Keratinocyte (primary cell): Measurements from ENCODE around the gene PTPRN2. TPM values are rescaled to one million over a fixed set of nuclear protein-coding genes. Genes with fewer than 3 reads are reported as not detected.

Experiments used
- DNase-seq: peaks from one replicate; pipeline ENCODE4 v3.0.0-alpha.2; 2011; ENCODE audit warnings: low read depth, missing footprints, low spot score
- FAIRE-seq: peaks from 2 replicates; lab custom pipeline; 2011; peaks lifted over from hg19 to GRCh38; lab: Jason Lieb, UNC
- H2AFZ ChIP-seq: 2 replicates; pipeline ENCODE4 v1.6.0; 2012; ENCODE audit warnings: low read length, control low read depth, inconsistent platforms; ENCODE audit not compliant: control insufficient read depth
- H3K27ac ChIP-seq: 2 replicates; pipeline ENCODE4 v1.5.1; 2011; ENCODE audit warnings: low read length; ENCODE audit not compliant: control insufficient read depth, insufficient read depth
- H3K27me3 ChIP-seq: 3 replicates; pipeline ENCODE4 v1.6.0; 2011; ENCODE audit warnings: low read length; ENCODE audit not compliant: control insufficient read depth, insufficient read depth; ENCODE audit errors: extremely low read depth
- H3K36me3 ChIP-seq, 2 experiments: 2 replicates in 1 of 2; 3 replicates in 1 of 2; pipeline ENCODE4 v1.5.1; 2011; ENCODE audit warnings: low read length in 2 of 2, mild to moderate bottlenecking in 1 of 2; ENCODE audit not compliant: control insufficient read depth in 2 of 2, insufficient read depth in 2 of 2; ENCODE audit errors: extremely low read depth in 1 of 2
- H3K4me1 ChIP-seq: 3 replicates; pipeline ENCODE4 v1.5.1; 2011; ENCODE audit warnings: low read length; ENCODE audit not compliant: control insufficient read depth, insufficient read depth; ENCODE audit errors: extremely low read depth
- H3K4me2 ChIP-seq: 3 replicates; pipeline ENCODE4 v1.6.0; 2011; ENCODE audit warnings: low read depth, low read length; ENCODE audit not compliant: control insufficient read depth, insufficient read depth; ENCODE audit errors: extremely low read depth
- H3K4me3 ChIP-seq, 3 experiments: fragments of 200-600 bp in 1 of 3; sonication (generic) in 1 of 3; 2 replicates in 2 of 3; 3 replicates in 1 of 3; pipeline ENCODE4 v1.5.1; 2011 to 2016; ENCODE audit warnings: low read length in 3 of 3, mild to moderate bottlenecking in 3 of 3, control low read depth in 2 of 3, inconsistent platforms in 1 of 3, low read depth in 1 of 3, mixed read lengths in 1 of 3, mixed run types in 1 of 3, moderate library complexity in 1 of 3; ENCODE audit not compliant: control insufficient read depth in 2 of 3, insufficient read depth in 2 of 3; ENCODE audit errors: extremely low read depth in 1 of 3
- H3K79me2 ChIP-seq: 2 replicates; pipeline ENCODE4 v1.6.0; 2012; ENCODE audit warnings: low read length; ENCODE audit not compliant: control insufficient read depth, insufficient read depth
- H3K9ac ChIP-seq: 3 replicates; pipeline ENCODE4 v1.6.0; 2011; ENCODE audit warnings: low read length; ENCODE audit not compliant: control insufficient read depth, insufficient read depth; ENCODE audit errors: extremely low read depth
- H3K9me1 ChIP-seq: 3 replicates; pipeline ENCODE4 v1.6.0; 2011; ENCODE audit warnings: low read length; ENCODE audit not compliant: control insufficient read depth, insufficient read depth; ENCODE audit errors: extremely low read depth
- H3K9me3 ChIP-seq: 2 replicates; pipeline ENCODE4 v1.5.1; 2012; ENCODE audit warnings: low read depth, low read length; ENCODE audit not compliant: control insufficient read depth
- H4K20me1 ChIP-seq: 3 replicates; pipeline ENCODE4 v1.6.0; 2011; ENCODE audit warnings: low read length; ENCODE audit not compliant: control insufficient read depth, insufficient read depth; ENCODE audit errors: extremely low read depth
- CTCF ChIP-seq, 3 experiments: IDR thresholded peaks in 1 of 3; conservative IDR thresholded peaks in 1 of 3; optimal IDR thresholded peaks in 1 of 3; 2 replicates in 2 of 3; 3 replicates in 1 of 3; pipeline versions ENCODE3 to v1.5.1; 2011; ENCODE audit warnings: low read length in 3 of 3, mild to moderate bottlenecking in 3 of 3, moderate library complexity in 2 of 3, control low read depth in 1 of 3, inconsistent platforms in 1 of 3; ENCODE audit not compliant: insufficient read depth in 2 of 3; ENCODE audit errors: extremely low read depth in 1 of 3
- EZH2 ChIP-seq: IDR thresholded peaks from one replicate; pipeline ENCODE4 v1.6.1; 2012; ENCODE audit warnings: inconsistent platforms, mild to moderate bottlenecking, low read length, moderate library complexity
- dilution Hi-C: fragments of 300-500 bp; cut with MboI; formaldehyde crosslinking; loops from one replicate; pipeline ENCODE4 v1.7.0; 2020; ENCODE audit warnings: low sequenced_read_pairs; ENCODE audit not compliant: extremely low pct_ligation_motif_present
- polyA plus RNA-seq, 5 experiments: library from polyadenylated mRNA; depleted of rRNA in 3 of 5; stranded (reverse) in 3 of 5; stranded (forward) in 1 of 5; unstranded in 1 of 5; fragments of >200 nt; gene quantifications; 1 replicate in 1 of 5; 2 replicates in 3 of 5; 3 replicates in 1 of 5; pipeline versions ENCODE4 v1.2.1 to v1.2.3, GENCODE V29; 2011 to 2012; ENCODE audit warnings: missing spikeins in 2 of 5, low read depth in 1 of 5, low replicate concordance in 1 of 5

Gene PTPRN2
- polyA plus RNA-seq, 1 donor (not counting 4 experiments of a cell fraction or from before 2014, with no cell fraction given) = not detected

GRCh38 chr7:157966490-157966889 lies 621.1 kb downstream of the PTPRN2 start:
- Histone ChIP-seq H3K27me3 (no peaks in the 10 kb centered on the region), H3K4me2 (no peak overlapping the region), H4K20me1 (no peaks in the 10 kb centered on the region), H3K36me3 (no peaks in the 10 kb centered on the region), H3K9ac (no peak overlapping the region), H3K9me1 (no peaks in the 10 kb centered on the region), H3K79me2 (no peaks in the 10 kb centered on the region), H3K9me3 (peaks cover 9% of the 10 kb centered on the region), H3K4me3 (no peak overlapping the region), H3K4me1 (no peaks in the 10 kb centered on the region), H2AFZ (no peak overlapping the region), H3K27ac (no peak overlapping the region)
- no peak for FAIRE-seq
- DNase-seq = no peak
- dilution Hi-C loops = no loop called here
- TF ChIP-seq CTCF (optimal IDR thresholded peaks at IDR 0.05 in 1 of 3, IDR thresholded peaks at IDR 0.05 in 1 of 3, conservative IDR thresholded peaks at IDR 0.05 in 1 of 3; ENCODE audit: extremely low read depth in 1 of 3, insufficient read depth in 2 of 3, low read length in 3 of 3) (no peak), EZH2 (no peak)

GRCh38 chr7:157964521-157964920 lies 623.1 kb downstream of the PTPRN2 start:
- Histone ChIP-seq H3K4me2 (no peak overlapping the region), H3K4me1 (no peaks in the 10 kb centered on the region), H3K9me3 (peaks cover 5% of the 10 kb centered on the region), H3K27me3 (no peaks in the 10 kb centered on the region), H3K36me3 (no peaks in the 10 kb centered on the region), H3K9ac (no peak overlapping the region), H3K79me2 (no peaks in the 10 kb centered on the region), H3K4me3 (no peak overlapping the region), H3K27ac (no peak overlapping the region), H4K20me1 (no peaks in the 10 kb centered on the region), H2AFZ (no peak overlapping the region), H3K9me1 (no peaks in the 10 kb centered on the region)
- dilution Hi-C loops = no loop called here
- FAIRE-seq = no peak
- TF ChIP-seq CTCF (optimal IDR thresholded peaks at IDR 0.05 in 1 of 3, IDR thresholded peaks at IDR 0.05 in 1 of 3, conservative IDR thresholded peaks at IDR 0.05 in 1 of 3; ENCODE audit: extremely low read depth in 1 of 3, insufficient read depth in 2 of 3, low read length in 3 of 3) = no peak
- TF ChIP-seq EZH2 = no peak
- no peak for DNase-seq
